HepG2 (cell line): ENCODE measurements around the gene SLC6A9. TPM values are rescaled to one million over a fixed set of nuclear protein-coding genes. Genes with fewer than 3 reads are reported as not detected.

Source experiments
- SNAPC4 ChIP-seq: sonication (generic); formaldehyde crosslinking; IDR thresholded peaks from 2 replicates; pipeline ENCODE4 v1.4.0; 2020; ENCODE audit warnings: mild to moderate bottlenecking, missing genetic modification reagents
- TFE3 ChIP-seq: IDR thresholded peaks from 2 replicates; pipeline ENCODE4 v1.6.1; 2016
- ZNF274 ChIP-seq: sonication (generic); formaldehyde crosslinking; IDR thresholded peaks from 2 replicates; pipeline ENCODE4 v1.5.1; 2020; ENCODE audit warnings: mild to moderate bottlenecking, missing genetic modification reagents
- ZNF407 ChIP-seq: sonication (generic); formaldehyde crosslinking; IDR thresholded peaks from one replicate; pipeline ENCODE4 v1.5.1; 2020; ENCODE audit warnings: mild to moderate bottlenecking, missing genetic modification reagents; ENCODE audit errors: not compliant biosample characterization
- ZNF720 ChIP-seq: sonication (generic); formaldehyde crosslinking; IDR thresholded peaks from 2 replicates; pipeline ENCODE4 v1.4.0; 2020; ENCODE audit warnings: missing genetic modification reagents
- polyA plus RNA-seq, 8 experiments: library from polyadenylated mRNA; depleted of rRNA in 3 of 8; stranded (reverse) in 7 of 8; unstranded in 1 of 8; fragments of >200 nt; fragmentation: Illumina TruSeq in 4 of 8; extraction: Trizol in 4 of 8; gene quantifications; 2 replicates each; pipeline versions ENCODE4 v1.2.1 to v1.2.3, GENCODE V29; 2011 to 2016; ENCODE audit warnings: low read depth in 4 of 8, missing spikeins in 1 of 8, mixed read lengths in 1 of 8; ENCODE audit not compliant: insufficient read depth in 1 of 8
- total RNA-seq, 5 experiments: library from RNA; depleted of rRNA; stranded (reverse); fragments of >200 nt; fragmentation: Illumina TruSeq; extraction: Trizol; gene quantifications; 2 replicates each; pipeline ENCODE4 v1.2.3, GENCODE V29; 2016; ENCODE audit warnings: low read depth in 1 of 5
- TF ChIP-seq, protein P1 (sequence below): IDR thresholded peaks from 2 replicates; pipeline ENCODE4 v1.4.0; 2020; ENCODE audit warnings: mild to moderate bottlenecking, missing genetic modification reagents

Gene SLC6A9
- total and polyA plus RNA-seq, 2 of the 13 experiments (the other 11 are each of a cell fraction or from before 2014, with no cell fraction given): 8.5 to 9.9 TPM

DNA sequence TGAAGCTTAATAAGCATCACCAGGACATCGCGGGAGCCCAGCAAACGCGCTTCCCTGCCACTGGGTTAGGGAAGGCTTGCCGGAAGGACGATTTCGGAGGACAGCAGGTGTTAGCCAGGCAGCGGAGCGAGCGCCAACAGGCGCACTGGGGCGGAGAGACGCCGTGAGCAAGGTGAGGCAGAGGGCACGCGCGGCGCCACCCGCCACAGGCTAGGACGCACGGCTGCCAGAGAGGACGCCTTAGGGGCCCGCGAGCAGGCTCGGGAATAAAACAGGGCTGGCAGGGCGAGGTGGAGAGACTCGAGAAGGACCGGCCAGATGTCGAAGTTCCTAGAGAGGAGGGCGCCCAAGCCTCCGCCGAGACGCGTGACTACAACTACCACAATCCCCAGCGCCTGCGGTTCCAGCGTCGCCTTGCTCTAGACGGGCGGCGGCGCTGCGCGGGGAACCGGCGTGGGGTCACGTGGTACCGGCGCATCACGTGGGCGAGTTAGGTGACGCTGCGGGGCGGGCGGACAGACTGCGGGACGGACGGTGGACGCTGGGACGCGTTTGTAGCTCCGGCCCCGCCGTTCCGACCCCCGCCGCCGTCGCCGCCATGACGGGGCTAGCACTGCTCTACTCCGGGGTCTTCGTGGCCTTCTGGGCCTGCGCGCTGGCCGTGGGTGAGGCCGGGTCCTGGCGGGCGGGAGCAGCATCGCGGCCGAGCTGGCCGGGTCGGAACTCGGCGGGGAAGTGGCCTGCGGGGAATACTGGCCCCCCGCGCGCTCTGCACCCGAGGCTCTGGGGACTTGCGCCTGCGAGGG is 56.6 kb downstream of the SLC6A9 start, which contains the start of gene ATP6V0B (continued):
- TF ChIP-seq, protein P1, sequence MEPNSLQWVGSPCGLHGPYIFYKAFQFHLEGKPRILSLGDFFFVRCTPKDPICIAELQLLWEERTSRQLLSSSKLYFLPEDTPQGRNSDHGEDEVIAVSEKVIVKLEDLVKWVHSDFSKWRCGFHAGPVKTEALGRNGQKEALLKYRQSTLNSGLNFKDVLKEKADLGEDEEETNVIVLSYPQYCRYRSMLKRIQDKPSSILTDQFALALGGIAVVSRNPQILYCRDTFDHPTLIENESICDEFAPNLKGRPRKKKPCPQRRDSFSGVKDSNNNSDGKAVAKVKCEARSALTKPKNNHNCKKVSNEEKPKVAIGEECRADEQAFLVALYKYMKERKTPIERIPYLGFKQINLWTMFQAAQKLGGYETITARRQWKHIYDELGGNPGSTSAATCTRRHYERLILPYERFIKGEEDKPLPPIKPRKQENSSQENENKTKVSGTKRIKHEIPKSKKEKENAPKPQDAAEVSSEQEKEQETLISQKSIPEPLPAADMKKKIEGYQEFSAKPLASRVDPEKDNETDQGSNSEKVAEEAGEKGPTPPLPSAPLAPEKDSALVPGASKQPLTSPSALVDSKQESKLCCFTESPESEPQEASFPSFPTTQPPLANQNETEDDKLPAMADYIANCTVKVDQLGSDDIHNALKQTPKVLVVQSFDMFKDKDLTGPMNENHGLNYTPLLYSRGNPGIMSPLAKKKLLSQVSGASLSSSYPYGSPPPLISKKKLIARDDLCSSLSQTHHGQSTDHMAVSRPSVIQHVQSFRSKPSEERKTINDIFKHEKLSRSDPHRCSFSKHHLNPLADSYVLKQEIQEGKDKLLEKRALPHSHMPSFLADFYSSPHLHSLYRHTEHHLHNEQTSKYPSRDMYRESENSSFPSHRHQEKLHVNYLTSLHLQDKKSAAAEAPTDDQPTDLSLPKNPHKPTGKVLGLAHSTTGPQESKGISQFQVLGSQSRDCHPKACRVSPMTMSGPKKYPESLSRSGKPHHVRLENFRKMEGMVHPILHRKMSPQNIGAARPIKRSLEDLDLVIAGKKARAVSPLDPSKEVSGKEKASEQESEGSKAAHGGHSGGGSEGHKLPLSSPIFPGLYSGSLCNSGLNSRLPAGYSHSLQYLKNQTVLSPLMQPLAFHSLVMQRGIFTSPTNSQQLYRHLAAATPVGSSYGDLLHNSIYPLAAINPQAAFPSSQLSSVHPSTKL (CRISPR knock-in tag): no peak
- TF ChIP-seq SNAPC4 (CRISPR knock-in tag): no peak
- peak; percentile 77 for TF ChIP-seq ZNF407
- no peak for TF ChIP-seq ZNF720
- peak; percentile 63; the same call in 1 of the 2 replicates for TF ChIP-seq ZNF274 (CRISPR knock-in tag)
- TF ChIP-seq TFE3: peak; percentile 95
